Esophagus muscularis mucosa (tissue), 4 donors: ENCODE results near the gene P2RY8.

Experiments
- EP300 ChIP-seq: sonication (generic); formaldehyde crosslinking; IDR thresholded peaks from one replicate; pipeline ENCODE4 v1.6.1; 2017; ENCODE audit warnings: antibody characterized with exemption
- POLR2A ChIP-seq: fragments of 450-650 bp; IDR thresholded peaks from one replicate; pipeline ENCODE4 v1.6.1; 2017; ENCODE audit warnings: antibody characterized with exemption, moderate library complexity, mild to moderate bottlenecking, low read depth
- POLR2AphosphoS5 ChIP-seq, 2 donors: sonication (generic); formaldehyde crosslinking; IDR thresholded peaks; one replicate each; pipeline ENCODE4 v1.6.1; 2017; ENCODE audit warnings: antibody characterized with exemption in 2 of 2
- TF ChIP-seq, protein P1 (sequence below), 3 experiments: fragments of 200-600 bp in 2 of 3; fragments of 450-650 bp in 1 of 3; sonication (generic) in 2 of 3; IDR thresholded peaks; one replicate each; pipeline ENCODE4 v1.5.1; 2017 to 2019; ENCODE audit warnings: antibody characterized with exemption in 3 of 3, mild to moderate bottlenecking in 2 of 3, moderate library complexity in 1 of 3

- TF ChIP-seq POLR2A (no peak), POLR2AphosphoS5 (IDR thresholded peaks at IDR 0.05) (peak in 1 of 2 donors; percentile 12), EP300 (no peak)
- TF ChIP-seq, protein P1, sequence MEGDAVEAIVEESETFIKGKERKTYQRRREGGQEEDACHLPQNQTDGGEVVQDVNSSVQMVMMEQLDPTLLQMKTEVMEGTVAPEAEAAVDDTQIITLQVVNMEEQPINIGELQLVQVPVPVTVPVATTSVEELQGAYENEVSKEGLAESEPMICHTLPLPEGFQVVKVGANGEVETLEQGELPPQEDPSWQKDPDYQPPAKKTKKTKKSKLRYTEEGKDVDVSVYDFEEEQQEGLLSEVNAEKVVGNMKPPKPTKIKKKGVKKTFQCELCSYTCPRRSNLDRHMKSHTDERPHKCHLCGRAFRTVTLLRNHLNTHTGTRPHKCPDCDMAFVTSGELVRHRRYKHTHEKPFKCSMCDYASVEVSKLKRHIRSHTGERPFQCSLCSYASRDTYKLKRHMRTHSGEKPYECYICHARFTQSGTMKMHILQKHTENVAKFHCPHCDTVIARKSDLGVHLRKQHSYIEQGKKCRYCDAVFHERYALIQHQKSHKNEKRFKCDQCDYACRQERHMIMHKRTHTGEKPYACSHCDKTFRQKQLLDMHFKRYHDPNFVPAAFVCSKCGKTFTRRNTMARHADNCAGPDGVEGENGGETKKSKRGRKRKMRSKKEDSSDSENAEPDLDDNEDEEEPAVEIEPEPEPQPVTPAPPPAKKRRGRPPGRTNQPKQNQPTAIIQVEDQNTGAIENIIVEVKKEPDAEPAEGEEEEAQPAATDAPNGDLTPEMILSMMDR (IDR thresholded peaks at IDR 0.05): no peak
Observed at GRCh38 chrX:1462596-1463251, 74.3 kb downstream of the P2RY8 start.
